SW480 (cell line): Measurements from ENCODE around the gene NOS3.

Source experiments
- DNase-seq: peaks from one replicate; pipeline ENCODE4 v3.0.0-alpha.2; 2016; ENCODE audit warnings: low spot score

Gene NOS3

DNA sequence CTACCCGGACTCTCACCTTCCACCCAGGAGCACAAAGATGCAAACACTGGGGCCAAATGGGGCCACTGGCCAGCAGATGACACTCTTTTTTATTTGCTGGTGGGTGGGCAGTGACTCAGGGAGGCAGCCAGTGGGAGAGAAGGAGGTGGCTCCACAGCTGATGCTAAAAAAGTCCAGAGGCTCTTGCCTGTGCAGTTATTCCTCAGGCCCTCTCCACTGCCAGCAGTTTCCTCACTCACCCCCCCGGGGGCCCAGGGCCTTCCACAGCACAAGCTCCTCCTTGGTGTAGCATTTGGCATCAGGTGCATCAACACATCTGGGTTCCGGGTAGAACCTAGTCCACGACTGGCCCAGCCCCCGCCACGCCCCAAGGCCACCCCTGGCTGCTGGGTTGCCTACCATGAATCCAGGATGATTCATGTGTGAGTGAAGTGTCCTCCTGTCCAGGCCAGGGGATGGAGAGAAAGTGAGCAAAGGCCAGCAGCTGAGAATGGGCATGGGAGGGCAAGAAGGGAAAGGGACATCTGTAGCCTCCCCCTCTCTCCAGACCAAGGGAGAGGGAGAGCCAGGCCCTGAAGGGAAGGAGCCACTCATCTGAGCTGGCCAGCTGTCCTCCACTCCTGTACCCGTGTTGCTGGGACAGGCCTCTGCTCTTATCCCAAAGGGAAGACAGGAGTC lies 11.0 kb upstream of the NOS3 start:
- DNase-seq = no peak

- no peak for DNase-seq
These were observed 10.2 kb upstream of the NOS3 start for GRCh38 chr7:150980663-150981062.

- DNase-seq = no peak
These were observed 9.2 kb upstream of the NOS3 start for GRCh38 chr7:150981644-150982043.

DNA sequence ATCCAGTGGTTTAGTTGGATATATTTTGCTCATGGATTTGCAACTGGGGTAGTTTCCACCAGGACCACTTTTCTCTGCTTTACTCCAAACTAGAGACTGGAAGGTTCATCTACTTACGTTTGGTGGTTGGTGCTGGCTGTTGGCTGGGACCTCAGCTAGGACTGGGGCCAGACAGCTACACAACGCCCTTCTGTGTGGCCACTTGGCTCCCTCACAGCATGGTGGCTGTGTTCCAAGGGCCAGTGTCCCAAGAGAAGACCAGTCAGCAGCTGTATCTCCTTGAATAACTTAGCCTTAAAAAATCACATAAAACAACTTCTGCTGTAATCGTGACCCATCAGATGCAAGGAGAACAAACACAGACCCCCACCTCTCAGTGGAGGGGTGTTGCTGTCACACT lies 8.5 kb upstream of the NOS3 start:
- no peak for DNase-seq

DNA sequence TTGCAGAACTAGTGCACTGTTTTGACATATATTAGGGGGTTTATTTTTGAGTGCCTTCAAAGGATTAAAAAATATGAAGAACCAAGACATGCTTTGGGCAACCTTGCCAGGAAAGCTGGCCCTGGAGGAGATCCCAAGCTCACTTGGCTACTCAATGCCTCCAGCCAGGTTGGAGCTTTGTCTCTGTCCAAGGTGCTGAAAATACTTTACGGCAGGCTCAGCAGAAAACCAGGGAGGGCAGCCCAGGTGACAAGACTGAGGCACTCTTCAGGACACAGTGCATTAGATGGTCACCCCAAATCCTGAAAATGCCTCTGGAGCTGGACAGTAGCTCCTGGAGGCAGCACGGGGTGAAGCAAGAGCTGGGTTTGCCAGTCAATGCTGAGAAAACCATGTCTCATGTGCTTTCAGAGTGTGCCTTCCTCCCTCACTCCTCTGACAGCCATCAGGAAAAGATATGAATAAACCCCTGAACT lies 6.9 kb upstream of the NOS3 start:
- DNase-seq = no peak

- peak; percentile 66 for DNase-seq
These were observed 4.7 kb upstream of the NOS3 start for GRCh38 chr7:150986099-150986512.

GRCh38 chr7:150986556-150986955 lies 4.3 kb upstream of the NOS3 start:
- DNase-seq = no peak

DNA sequence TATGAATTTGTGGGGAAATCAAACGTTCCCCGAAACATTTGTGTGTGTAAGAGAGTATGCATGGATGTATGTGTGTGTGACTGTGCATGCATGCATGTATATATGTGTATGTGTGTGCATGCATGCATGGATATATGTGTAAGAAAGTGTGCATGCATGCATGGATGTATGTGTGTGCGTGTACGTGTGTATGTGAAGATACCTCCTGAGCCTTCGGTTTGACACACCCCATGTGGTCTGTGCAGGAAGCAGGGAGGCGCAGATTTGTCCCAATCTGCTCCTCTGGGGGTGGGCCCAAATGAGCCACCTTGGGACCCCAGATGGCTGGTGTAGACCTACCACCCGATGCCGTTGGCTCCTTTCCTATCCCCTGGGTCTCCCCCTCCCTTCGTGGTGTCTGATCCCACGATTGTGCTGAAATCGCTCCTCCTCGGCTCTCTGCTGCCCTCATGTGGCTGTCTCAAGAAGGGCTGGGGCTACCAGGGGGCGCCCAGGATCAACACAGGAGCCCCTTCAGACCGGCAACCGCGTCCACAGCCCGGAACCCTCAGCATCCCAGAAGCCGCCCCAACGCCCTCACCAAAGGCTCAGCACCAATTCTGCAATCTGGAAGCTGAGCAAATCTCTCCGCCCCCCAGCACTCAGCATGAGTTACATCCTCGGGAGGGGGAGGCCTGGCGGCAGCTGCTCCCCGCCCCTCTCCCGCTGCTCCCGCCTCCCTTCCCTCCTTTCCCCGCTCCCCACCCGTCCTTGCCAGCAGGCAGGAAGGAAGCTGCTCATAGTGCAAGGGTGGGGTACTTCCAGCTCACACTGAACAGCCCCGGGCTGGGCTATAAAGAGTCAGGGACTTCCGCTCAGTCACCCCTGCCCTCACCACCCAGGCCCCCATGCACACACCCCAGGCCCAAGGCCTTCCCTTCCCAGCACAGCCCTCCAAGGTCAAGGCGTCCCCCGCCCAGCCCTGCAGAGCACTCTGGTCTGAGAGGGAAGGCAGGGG lies 2.3 kb upstream of the NOS3 start:
- no peak for DNase-seq

GRCh38 chr7:150989456-150989855 lies 1.4 kb upstream of the NOS3 start:
- DNase-seq = no peak

DNA sequence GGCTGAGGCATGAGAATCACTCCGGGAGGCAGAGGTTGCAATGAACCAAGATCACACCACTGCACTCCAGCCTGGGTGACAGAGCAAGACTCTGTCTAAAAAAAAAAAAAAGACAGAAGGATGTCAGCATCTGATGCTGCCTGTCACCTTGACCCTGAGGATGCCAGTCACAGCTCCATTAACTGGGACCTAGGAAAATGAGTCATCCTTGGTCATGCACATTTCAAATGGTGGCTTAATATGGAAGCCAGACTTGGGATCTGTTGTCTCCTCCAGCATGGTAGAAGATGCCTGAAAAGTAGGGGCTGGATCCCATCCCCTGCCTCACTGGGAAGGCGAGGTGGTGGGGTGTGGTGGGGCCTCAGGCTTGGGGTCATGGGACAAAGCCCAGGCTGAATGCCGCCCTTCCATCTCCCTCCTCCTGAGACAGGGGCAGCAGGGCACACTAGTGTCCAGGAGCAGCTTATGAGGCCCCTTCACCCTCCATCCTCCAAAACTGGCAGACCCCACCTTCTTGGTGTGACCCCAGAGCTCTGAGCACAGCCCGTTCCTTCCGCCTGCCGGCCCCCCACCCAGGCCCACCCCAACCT lies 1.3 kb downstream of the NOS3 start:
- no peak for DNase-seq

- DNase-seq = no peak
These were observed 2.1 kb downstream of the NOS3 start for GRCh38 chr7:150992833-150993302.

DNA sequence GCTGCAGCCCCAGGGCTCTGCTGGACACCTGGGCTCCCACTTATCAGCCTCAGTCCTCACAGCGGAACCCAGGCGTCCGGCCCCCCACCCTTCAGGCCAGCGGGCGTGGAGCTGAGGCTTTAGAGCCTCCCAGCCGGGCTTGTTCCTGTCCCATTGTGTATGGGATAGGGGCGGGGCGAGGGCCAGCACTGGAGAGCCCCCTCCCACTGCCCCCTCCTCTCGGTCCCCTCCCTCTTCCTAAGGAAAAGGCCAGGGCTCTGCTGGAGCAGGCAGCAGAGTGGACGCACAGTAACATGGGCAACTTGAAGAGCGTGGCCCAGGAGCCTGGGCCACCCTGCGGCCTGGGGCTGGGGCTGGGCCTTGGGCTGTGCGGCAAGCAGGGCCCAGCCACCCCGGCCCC lies 2.7 kb downstream of the NOS3 start:
- DNase-seq = no peak

GRCh38 chr7:150994141-150994837 lies 3.5 kb downstream of the NOS3 start:
- no peak for DNase-seq

- DNase-seq = no peak
These were observed 4.2 kb downstream of the NOS3 start for GRCh38 chr7:150994838-150995510.

DNA sequence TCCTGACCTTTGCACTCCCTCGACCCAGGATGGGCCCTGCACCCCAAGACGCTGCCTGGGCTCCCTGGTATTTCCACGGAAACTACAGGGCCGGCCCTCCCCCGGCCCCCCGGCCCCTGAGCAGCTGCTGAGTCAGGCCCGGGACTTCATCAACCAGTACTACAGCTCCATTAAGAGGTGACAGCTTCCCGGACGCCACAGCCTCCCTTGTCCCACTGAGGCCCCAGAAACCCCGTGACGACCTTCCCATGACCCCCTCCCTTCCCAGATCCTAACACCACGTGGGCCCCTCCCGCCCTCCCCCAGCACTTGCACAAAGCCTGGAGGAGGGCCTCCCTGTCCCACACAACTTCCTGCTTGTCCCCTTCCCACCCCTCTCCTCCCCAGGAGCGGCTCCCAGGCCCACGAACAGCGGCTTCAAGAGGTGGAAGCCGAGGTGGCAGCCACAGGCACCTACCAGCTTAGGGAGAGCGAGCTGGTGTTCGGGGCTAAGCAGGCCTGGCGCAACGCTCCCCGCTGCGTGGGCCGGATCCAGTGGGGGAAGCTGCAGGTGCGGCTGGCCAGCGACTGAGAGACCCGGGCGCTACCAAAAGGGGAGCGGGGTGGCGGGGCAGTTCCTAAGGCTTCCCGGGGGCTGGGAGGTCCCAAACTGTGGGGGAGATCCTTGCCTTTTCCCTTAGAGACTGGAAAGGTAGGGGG lies 5.7 kb downstream of the NOS3 start:
- DNase-seq = no peak

DNA sequence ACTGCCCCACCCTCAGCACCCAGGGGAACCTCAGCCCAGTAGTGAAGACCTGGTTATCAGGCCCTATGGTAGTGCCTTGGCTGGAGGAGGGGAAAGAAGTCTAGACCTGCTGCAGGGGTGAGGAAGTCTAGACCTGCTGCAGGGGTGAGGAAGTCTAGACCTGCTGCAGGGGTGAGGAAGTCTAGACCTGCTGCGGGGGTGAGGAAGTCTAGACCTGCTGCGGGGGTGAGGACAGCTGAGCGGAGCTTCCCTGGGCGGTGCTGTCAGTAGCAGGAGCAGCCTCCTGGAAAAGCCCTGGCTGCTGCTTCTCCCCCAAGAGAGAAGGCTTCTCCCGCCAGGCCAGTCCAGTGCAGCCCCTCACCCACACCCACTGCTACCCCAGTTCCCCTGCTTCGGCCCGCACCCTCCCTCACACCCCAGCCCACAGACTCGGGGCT lies 6.3 kb downstream of the NOS3 start:
- DNase-seq = no peak

DNA sequence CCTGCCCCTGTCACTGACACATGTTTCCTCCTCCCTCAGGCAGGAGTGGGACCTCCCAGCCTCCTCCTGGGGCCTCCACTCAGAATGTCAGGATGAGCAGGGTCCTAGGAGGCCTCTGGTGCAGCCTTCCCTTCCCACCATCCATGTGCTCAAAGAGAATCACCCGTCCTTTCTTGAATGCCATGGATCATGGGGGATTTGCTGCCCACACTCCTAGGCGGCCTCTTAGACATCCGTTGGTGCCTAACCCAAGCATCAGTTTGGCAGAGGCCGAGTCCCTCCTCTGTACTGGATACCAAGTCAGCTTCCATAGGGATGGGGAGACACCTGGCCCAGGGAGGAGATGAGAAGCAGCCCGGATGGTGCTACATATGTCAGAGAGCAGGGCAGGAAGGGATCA lies 7.0 kb downstream of the NOS3 start:
- DNase-seq = no peak

DNA sequence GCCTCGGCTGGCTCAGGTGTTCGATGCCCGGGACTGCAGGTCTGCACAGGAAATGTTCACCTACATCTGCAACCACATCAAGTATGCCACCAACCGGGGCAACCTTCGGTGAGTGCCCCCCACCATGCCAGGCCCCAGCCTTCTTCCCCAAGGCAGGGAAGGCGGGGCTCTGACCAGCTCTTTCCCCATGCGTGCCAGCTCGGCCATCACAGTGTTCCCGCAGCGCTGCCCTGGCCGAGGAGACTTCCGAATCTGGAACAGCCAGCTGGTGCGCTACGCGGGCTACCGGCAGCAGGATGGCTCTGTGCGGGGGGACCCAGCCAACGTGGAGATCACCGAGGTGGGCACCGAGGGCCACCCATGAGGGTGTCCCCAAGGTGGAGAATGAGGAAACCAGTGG lies 7.5 kb downstream of the NOS3 start:
- DNase-seq = no peak

- no peak for DNase-seq
These were observed 8.2 kb downstream of the NOS3 start for GRCh38 chr7:150999001-150999400.

DNA sequence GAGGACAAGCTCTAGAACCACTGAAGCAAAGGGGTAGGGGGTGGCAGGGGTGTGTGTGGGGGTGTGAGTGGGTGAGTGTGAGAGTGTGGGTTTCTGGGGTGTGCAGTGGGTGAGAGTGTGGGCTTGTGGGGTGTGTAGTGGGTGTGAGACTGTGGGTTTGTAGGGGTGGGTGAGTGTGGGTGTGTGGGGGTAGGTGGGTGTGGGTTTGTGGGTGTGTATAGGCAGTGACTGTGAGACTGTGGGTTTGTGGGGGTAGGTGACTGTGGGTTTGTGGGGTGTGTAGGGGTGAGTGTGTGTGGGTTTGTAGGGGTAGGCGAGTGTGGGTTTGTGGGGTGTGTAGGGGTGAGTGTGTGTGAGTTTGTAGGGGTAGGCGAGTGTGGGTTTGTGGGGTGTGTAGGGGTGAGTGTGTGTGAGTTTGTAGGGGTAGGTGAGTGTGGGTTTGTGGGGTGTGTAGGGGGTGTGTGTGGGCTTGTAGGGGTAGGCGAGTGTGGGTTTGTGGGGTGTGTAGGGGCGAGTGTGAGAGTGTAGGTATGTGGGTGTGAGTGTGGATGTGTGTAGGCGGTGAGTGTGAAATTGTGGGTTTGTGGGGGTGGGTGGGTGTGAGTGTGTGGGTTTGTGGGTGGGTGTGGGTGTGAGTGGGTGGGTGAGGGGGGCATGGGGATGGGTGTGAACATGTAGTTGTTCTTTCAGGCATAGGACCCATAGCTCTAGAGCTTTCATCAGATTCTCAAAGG lies 8.8 kb downstream of the NOS3 start:
- DNase-seq = no peak
